Common myeloid progenitor, CD34-positive (primary cell): ENCODE results near the gene TPX2.

Source experiments
- CTCF ChIA-PET: fragments of 350-600 bp; sonication (Branson Sonifier 250); formaldehyde crosslinking; loops from one replicate; lab custom pipeline; 2021; ENCODE audit warnings: antibody characterized with exemption; lab: Charles Lee
- POLR2A ChIA-PET: fragments of 350-600 bp; sonication (Branson Sonifier 250); formaldehyde crosslinking; loops from one replicate; lab custom pipeline; 2021; ENCODE audit warnings: antibody characterized with exemption; lab: Charles Lee
- DNase-seq, 3 donors: peaks; one replicate each; pipeline versions ENCODE4 v3.0.0 to v3.0.0-alpha.2; 2013
- H3K27ac ChIP-seq, 2 experiments: 1 replicate in 1 of 2; 2 replicates in 1 of 2; pipeline ENCODE4 v1.7.0; 2013; ENCODE audit warnings: inconsistent platforms in 2 of 2, low read length in 2 of 2, mild to moderate bottlenecking in 2 of 2, low read depth in 1 of 2, moderate library complexity in 1 of 2; ENCODE audit not compliant: severe bottlenecking in 2 of 2, insufficient read depth in 1 of 2, poor library complexity in 1 of 2
- H3K27me3 ChIP-seq, 5 experiments: replicated peaks in 2 of 5; 1 replicate in 3 of 5; 2 replicates in 2 of 5; pipeline versions ENCODE4 v1.6.1 to v1.7.0; 2013; ENCODE audit warnings: low read length in 4 of 5, mild to moderate bottlenecking in 2 of 5, moderate library complexity in 2 of 5, inconsistent platforms in 1 of 5; ENCODE audit not compliant: insufficient read depth in 5 of 5, control insufficient read depth in 4 of 5
- H3K36me3 ChIP-seq, 4 experiments: 1 replicate in 2 of 4; 2 replicates in 2 of 4; pipeline versions ENCODE4 v1.6.1 to v1.7.0; 2013; ENCODE audit warnings: low read length in 3 of 4, control low read depth in 1 of 4, mild to moderate bottlenecking in 1 of 4; ENCODE audit not compliant: control insufficient read depth in 4 of 4, insufficient read depth in 4 of 4
- H3K4me1 ChIP-seq, 4 experiments: 1 replicate in 3 of 4; 2 replicates in 1 of 4; pipeline versions ENCODE4 v1.6.1 to v1.7.1; 2013; ENCODE audit warnings: low read length in 3 of 4, mild to moderate bottlenecking in 3 of 4, control low read depth in 1 of 4, inconsistent platforms in 1 of 4, moderate library complexity in 1 of 4; ENCODE audit not compliant: control insufficient read depth in 4 of 4, insufficient read depth in 4 of 4; ENCODE audit errors: control extremely low read depth in 1 of 4
- H3K4me3 ChIP-seq, 7 experiments: 1 replicate in 4 of 7; 2 replicates in 3 of 7; pipeline versions ENCODE4 v1.5.1 to v1.7.0; 2013; ENCODE audit warnings: mild to moderate bottlenecking in 7 of 7, low read length in 6 of 7, moderate library complexity in 6 of 7, inconsistent platforms in 2 of 7, low read depth in 2 of 7, control low read depth in 1 of 7; ENCODE audit not compliant: insufficient read depth in 4 of 7, control insufficient read depth in 1 of 7; ENCODE audit errors: extremely low read depth in 1 of 7
- H3K9me3 ChIP-seq, 5 experiments: 1 replicate in 4 of 5; 2 replicates in 1 of 5; pipeline versions ENCODE4 v1.6.1 to v1.7.1; 2013; ENCODE audit warnings: low read length in 4 of 5, mild to moderate bottlenecking in 2 of 5, inconsistent platforms in 1 of 5, low read depth in 1 of 5, moderate library complexity in 1 of 5; ENCODE audit not compliant: control insufficient read depth in 4 of 5, insufficient read depth in 2 of 5; ENCODE audit errors: control extremely low read depth in 1 of 5
- WGBS: methylation state at CpG from one replicate; pipeline ENCODE4 v1.1.5; 2013; ENCODE audit not compliant: insufficient coverage; 5-methylcytosine and 5-hydroxymethylcytosine counted together

Gene TPX2

GRCh38 chr20:31721408-31722256 lies 17.5 kb upstream of the TPX2 start:
- Histone ChIP-seq H3K36me3 (peaks cover under 1 to 21% (median 3%) of the 10 kb centered on the region in 4 experiments), H3K27me3 (no peaks in the 10 kb centered on the region), H3K4me1 (peaks cover 27 to 61% (median 53%) of the 10 kb centered on the region in 4 experiments), H3K9me3 (no peaks in the 10 kb centered on the region), H3K27ac (peak overlapping the region; percentile 92 to 98), H3K4me3 (peak overlapping the region; percentile 23 to 93 (median 87))
- ChIA-PET POLR2A (interaction anchor here (0.9 to 3.6 kb wide), 4 partner anchors 8 to 60 kb away, joined by 3 to 17 read pairs (median 10); no protein-coding TSS in a partner anchor), CTCF (interaction anchor here (0.8 to 8.9 kb wide), 16 partner anchors 9 to 165 kb away, joined by 3 to 280 read pairs (median 6); no protein-coding TSS in a partner anchor)
- WGBS, result 87% methylated on average over 20 of the region's 22 CpGs
- DNase-seq, result no peak

- WGBS, result 0% methylated on average over 16 of the region's 38 CpGs
- POLR2A ChIA-PET, result interaction anchor here (0.6 to 3.6 kb wide), 8 partner anchors 9 to 236 kb away, joined by 3 to 17 read pairs (median 4); partner anchors contain the start of gene ID1
- Histone ChIP-seq H3K4me3 (peak within 1 kb of the TSS; percentile 81 to 95 (median 88)), H3K27me3 (no peaks in the 10 kb centered on the region), H3K36me3 (peaks cover 0 to 13% (median 3%) of the 10 kb centered on the region in 4 experiments), H3K4me1 (peaks cover 27 to 53% (median 49%) of the 10 kb centered on the region in 4 experiments), H3K27ac (peak within 1 kb of the TSS; percentile 92 to 98), H3K9me3 (no peaks in the 10 kb centered on the region)
- CTCF ChIA-PET, result interaction anchor here (0.6 to 8.9 kb wide), 24 partner anchors 9 to 1722 kb away, joined by 3 to 280 read pairs (median 7); no protein-coding TSS in a partner anchor
- peak; percentile 87 to 90 (median 90) for DNase-seq
Observed at GRCh38 chr20:31722257-31723068, 16.6 kb upstream of the TPX2 start, which contains the start of gene BCL2L1. Gene BCL2L1, minus strand, starts transcription at chr20:31722868. Its CDS starts 650 bp downstream, at chr20:31722218.

- 0% methylated on average over 6 of the region's 10 CpGs for WGBS
- CTCF ChIA-PET, result interaction anchor here (0.6 to 8.9 kb wide), 34 partner anchors 9 to 1721 kb away, joined by 3 to 280 read pairs (median 6); partner anchors contain the start of gene ID1
- no peaks in the 10 kb centered on the region for H3K9me3 ChIP-seq
- POLR2A ChIA-PET, result interaction anchor here (0.6 to 3.6 kb wide), 9 partner anchors 9 to 235 kb away, joined by 3 to 17 read pairs (median 4); partner anchors contain the start of gene ID1
- DNase-seq, result no peak
- peak overlapping the region; percentile 81 to 95 (median 88) for H3K4me3 ChIP-seq
- H3K4me1 ChIP-seq, result peaks cover 25 to 48% (median 44%) of the 10 kb centered on the region in 4 experiments
- H3K36me3 ChIP-seq, result peaks cover 0 to 8% (median 3%) of the 10 kb centered on the region in 4 experiments
- H3K27ac ChIP-seq, result peak overlapping the region; percentile 92 to 98
- H3K27me3 ChIP-seq, result no peaks in the 10 kb centered on the region
Observed at GRCh38 chr20:31723069-31723318, 16.1 kb upstream of the TPX2 start.

GRCh38 chr20:31723319-31724078 lies 15.6 kb upstream of the TPX2 start:
- peak; percentile 98 to 99 (median 99) for DNase-seq
- Histone ChIP-seq H3K27me3 (no peaks in the 10 kb centered on the region), H3K4me3 (peak overlapping the region; percentile 81 to 95 (median 88)), H3K9me3 (no peaks in the 10 kb centered on the region), H3K27ac (peak overlapping the region; percentile 92 to 98), H3K4me1 (peaks cover 25 to 45% (median 41%) of the 10 kb centered on the region in 4 experiments), H3K36me3 (peaks cover 0 to 6% (median 3%) of the 10 kb centered on the region in 4 experiments)
- POLR2A ChIA-PET, result interaction anchor here (0.5 to 3.6 kb wide), 9 partner anchors 48 to 234 kb away, joined by 3 to 17 read pairs (median 4); partner anchors contain the start of gene ID1
- WGBS, result 0% methylated on average over 63 of the region's 77 CpGs
- CTCF ChIA-PET, result interaction anchor here (0.6 to 8.9 kb wide), 39 partner anchors 9 to 1721 kb away, joined by 3 to 280 read pairs (median 6); partner anchors contain the start of genes COX4I2, ID1 and TPX2

GRCh38 chr20:31731321-31731717 lies 7.8 kb upstream of the TPX2 start:
- Histone ChIP-seq H3K36me3 (no peaks in the 10 kb centered on the region), H3K27ac (no peak overlapping the region), H3K4me3 (no peak overlapping the region), H3K4me1 (no peaks in the 10 kb centered on the region), H3K9me3 (no peaks in the 10 kb centered on the region), H3K27me3 (no peaks in the 10 kb centered on the region)
- POLR2A ChIA-PET, result interaction anchor here (0.7 kb wide), 1 partner anchor 81 kb away, joined by 3 read pairs; no protein-coding TSS in a partner anchor
- CTCF ChIA-PET, result interaction anchor here (1.0 to 1.7 kb wide), 5 partner anchors 9 to 118 kb away, joined by 3 to 5 read pairs (median 4); partner anchors contain the start of gene BCL2L1
- WGBS, result 91% methylated on average over 6 of the region's 6 CpGs
- DNase-seq, result no peak

GRCh38 chr20:31739550-31739977 lies 474 bp downstream of the TPX2 start:
- no peaks in the 10 kb centered on the region for H3K27me3 ChIP-seq
- CTCF ChIA-PET, result interaction anchor here (0.5 to 2.2 kb wide), 5 partner anchors 11 to 127 kb away, joined by 3 to 7 read pairs (median 4); no protein-coding TSS in a partner anchor
- peak overlapping the region; percentile 72 to 86 for H3K27ac ChIP-seq
- no peaks in the 10 kb centered on the region for H3K9me3 ChIP-seq
- H3K4me3 ChIP-seq, result peak overlapping the region; percentile 95 to 99 (median 98)
- DNase-seq, result no peak
- H3K4me1 ChIP-seq, result peaks cover 18 to 34% (median 29%) of the 10 kb centered on the region in 4 experiments
- POLR2A ChIA-PET, result no interaction called here
- 0% methylated on average over 4 of the region's 11 CpGs for WGBS
- H3K36me3 ChIP-seq, result peaks cover 0 to 9% (median under 1%) of the 10 kb centered on the region in 4 experiments
